Panc1 (cell line): ENCODE measurements around the gene ZNF324.

ENCODE experiments used
- POLR2AphosphoS5 ChIP-seq: IDR thresholded peaks from 2 replicates; pipeline ENCODE4 v1.6.1; 2012; ENCODE audit warnings: mild to moderate bottlenecking, low read depth, low read length, moderate library complexity
- REST ChIP-seq, 2 experiments: IDR thresholded peaks; 2 replicates each; pipeline ENCODE4 v1.6.1; 2011 to 2012; ENCODE audit warnings: low read depth in 2 of 2, control low read depth in 1 of 2, low read length in 1 of 2, mild to moderate bottlenecking in 1 of 2, moderate library complexity in 1 of 2; ENCODE audit not compliant: insufficient read depth in 1 of 2

- TF ChIP-seq REST (IDR thresholded peaks at IDR 0.05; ENCODE audit: insufficient read depth in 1 of 2, low read depth in 2 of 2, low read length in 1 of 2) (no peak), POLR2AphosphoS5 (no peak)
These were observed 54.8 kb downstream of the ZNF324 start for GRCh38 chr19:58521651-58522050.
